Memory B cell (primary cell): Measurements from ENCODE around the gene MAT1A.
"Not testable (repeated sequence)": the region's sequence is repeated elsewhere in the genome, so short reads cannot be mapped to it uniquely, and the experiment has no call there.

Experiments
- ATAC-seq: fragments of 150-1000 bp; cut with Tn5 transposase; 2 replicates; pipeline ENCODE4 v1.10.0; 2021; ENCODE audit warnings: low read depth, mild to moderate bottlenecking, moderate library complexity
- DNase-seq, 2 donors: peaks; one replicate each; pipeline ENCODE4 v3.0.0; 2022; ENCODE audit warnings: low spot score in 2 of 2
- H3K27ac Mint-ChIP-seq: one replicate; pipeline ENCODE4 v1.8.0; 2022; ENCODE audit warnings: mild to moderate bottlenecking, moderate library complexity, mixed read lengths
- H3K27me3 Mint-ChIP-seq: one replicate; pipeline ENCODE4 v1.8.0; 2022; ENCODE audit warnings: mixed read lengths
- H3K36me3 Mint-ChIP-seq: one replicate; pipeline ENCODE4 v1.8.0; 2022; ENCODE audit warnings: mild to moderate bottlenecking, mixed read lengths
- H3K4me1 Mint-ChIP-seq: one replicate; pipeline ENCODE4 v1.8.0; 2022; ENCODE audit warnings: mixed read lengths
- H3K4me3 Mint-ChIP-seq: one replicate; pipeline ENCODE4 v1.8.0; 2022; ENCODE audit warnings: mild to moderate bottlenecking, moderate library complexity, mixed read lengths
- H3K9me3 Mint-ChIP-seq: one replicate; pipeline ENCODE4 v1.8.0; 2022; ENCODE audit warnings: mixed read lengths

Gene MAT1A

DNA sequence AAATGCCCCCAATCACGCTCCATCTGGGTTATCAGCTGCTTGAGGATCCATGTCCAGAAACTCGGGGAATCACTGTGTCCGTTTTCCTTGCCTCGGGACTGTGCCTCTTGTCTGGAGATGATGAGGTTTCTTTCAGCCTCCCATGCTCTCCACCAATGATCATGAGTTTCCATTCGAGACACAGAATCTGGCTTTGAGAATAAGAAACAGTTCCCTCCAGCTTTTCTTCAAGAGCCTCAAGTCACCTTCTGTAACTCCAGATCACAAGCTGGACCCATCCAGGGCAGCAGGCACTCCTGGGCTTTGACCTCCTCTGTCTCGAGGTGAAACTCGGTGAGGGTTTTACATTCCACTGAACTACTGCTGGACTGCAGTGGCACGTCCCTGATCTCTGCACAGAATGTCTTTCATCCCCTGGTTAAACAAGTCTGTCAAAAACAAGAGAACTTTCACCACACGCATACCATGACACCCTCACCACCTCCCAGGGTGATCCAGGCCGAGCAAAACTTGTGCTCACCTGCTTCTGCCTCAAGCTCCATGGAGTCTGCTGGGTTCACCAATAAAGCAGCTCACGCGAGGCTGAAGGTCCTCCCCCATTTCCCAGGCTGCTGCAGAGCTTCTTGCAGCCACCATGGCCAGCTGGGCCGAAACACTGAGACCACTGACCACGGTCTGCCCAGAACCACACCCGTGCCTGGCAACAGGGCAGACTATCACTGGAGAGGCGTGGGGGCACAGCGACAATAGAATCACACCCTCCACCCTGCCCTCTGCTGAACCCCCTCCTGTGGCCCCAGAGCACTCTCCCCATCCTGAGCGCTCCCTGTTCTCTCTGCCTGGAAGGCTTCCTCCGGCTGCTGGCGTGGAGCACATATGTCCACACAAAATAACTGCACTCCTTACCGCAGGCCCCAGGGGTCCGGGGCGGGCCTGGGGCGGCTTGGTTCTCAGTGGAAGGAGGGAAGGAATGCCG, 25.1 kb downstream of the MAT1A start:
- no peaks in the 10 kb centered on the region for H3K4me1 Mint-ChIP-seq
- peaks cover 7% of the 10 kb centered on the region for H3K9me3 Mint-ChIP-seq
- peaks cover 7% of the 10 kb centered on the region for H3K27me3 Mint-ChIP-seq
- H3K27ac Mint-ChIP-seq = no peak overlapping the region
- H3K36me3 Mint-ChIP-seq = peaks cover 2% of the 10 kb centered on the region
- DNase-seq (no peak), ATAC-seq (no peak)
- no peak overlapping the region for H3K4me3 Mint-ChIP-seq

DNA sequence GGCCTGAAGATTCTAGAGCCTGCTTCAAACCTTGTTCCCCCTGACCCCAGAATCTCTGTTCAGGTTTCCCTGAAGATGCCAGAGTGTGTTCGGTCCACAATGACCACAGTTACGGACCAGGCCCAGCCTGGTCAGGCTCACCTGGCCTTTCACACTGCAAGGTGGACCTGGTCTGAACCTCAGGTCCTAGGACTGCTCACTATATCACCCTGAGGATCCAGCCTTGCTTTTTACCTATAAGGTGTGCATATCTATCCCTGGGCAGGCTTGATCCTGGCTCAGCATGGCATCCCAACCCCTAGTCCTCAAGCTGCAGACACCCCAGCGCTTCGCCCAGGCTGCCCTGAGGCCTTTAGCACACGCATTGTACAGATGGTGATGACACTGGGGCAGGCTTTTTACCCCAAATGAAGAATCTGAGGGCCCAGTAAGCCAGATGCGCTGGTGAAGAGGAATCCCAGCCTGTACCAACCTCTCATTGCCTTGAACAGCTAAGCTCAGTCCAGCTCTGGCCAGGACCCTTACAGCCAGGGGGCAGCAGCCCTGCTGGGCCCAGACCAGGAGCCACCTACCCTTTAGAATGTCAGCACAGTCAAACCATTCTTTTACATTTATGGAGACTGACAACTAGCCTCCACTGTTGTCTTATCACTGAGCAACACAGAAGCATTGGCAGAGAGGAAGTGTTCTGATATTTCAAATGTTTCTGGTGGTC, 28.0 kb downstream of the MAT1A start:
- Mint-ChIP-seq H3K4me1 (no peaks in the 10 kb centered on the region), H3K36me3 (no peaks in the 10 kb centered on the region), H3K9me3 (no peaks in the 10 kb centered on the region), H3K27ac (no peak overlapping the region), H3K4me3 (no peak overlapping the region), H3K27me3 (peaks cover 5% of the 10 kb centered on the region)
- DNase-seq = no peak
- ATAC-seq = no peak

DNA sequence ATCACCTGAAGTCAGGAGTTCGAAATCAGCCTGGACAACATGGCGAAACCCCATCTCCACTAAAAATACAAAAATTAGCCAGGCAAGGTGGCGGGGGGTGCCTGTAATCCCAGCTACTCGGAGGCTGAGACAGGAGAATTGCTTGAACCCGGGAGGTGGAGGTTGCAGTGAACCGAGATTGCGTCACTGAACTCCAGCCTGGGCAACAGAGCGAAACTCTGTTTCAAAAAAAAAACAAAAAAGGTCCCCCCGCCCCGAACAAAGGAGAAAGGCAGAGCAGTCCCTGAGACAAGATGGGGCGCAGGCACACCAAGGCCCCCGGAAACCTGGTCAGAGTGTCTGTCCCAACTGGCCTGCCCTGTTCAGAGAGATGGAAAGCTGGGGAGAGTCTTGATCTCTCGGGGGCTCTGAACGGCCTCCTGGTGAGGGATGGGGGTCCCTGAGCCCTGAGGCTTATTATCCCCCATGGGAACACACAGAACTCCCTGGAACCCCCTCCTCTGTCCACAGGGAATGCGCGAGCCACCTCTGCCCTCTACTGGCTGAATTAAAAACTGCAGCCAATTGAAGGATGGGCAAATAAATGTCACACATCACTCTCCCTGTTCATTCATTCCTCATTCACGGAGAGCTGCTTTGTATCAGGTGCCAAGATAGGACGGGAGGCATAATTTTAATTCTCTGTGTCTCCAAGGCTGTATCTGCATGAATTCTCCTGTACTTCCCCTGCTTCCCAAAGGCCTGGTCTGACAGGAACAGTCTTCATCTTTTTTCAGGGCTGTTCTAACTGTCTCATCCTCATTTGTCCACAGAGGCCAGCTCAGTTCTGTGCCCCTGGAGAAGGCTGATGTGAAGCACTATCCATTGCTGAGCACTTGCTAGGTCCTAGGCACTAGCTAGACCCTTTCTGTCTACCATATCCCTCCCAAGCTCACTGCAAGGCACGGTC, 28.9 kb downstream of the MAT1A start:
- Mint-ChIP-seq H3K36me3 (no peaks in the 10 kb centered on the region), H3K4me3 (no peak overlapping the region), H3K4me1 (no peaks in the 10 kb centered on the region), H3K27ac (no peak overlapping the region), H3K9me3 (no peaks in the 10 kb centered on the region), H3K27me3 (peaks cover 11% of the 10 kb centered on the region)
- DNase-seq = peak; percentile 33 to 53
- ATAC-seq = peak; percentile 35

DNA sequence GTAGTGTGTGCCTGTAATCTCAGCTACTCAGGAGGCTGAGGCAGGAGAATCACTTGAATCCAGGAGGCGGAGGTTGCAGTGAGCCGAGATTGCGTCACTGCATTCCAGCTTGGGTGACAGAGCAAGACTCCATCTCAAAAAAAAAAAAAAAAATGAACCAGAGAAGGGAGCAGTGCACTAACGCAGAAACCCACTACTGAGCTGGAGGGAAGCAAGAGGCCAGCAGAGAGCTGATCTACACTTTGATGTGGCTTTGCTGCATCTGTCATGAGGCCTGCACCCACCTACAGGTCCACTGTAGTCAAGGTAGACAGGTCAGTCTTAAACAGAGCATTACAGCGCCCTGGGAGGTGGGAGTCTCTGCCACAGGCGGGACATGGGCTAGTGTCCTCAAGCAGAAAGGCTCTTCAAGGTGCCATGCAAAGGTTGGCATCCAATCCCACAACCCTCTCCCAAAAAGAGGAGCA, 30.0 kb downstream of the MAT1A start:
- Mint-ChIP-seq H3K27ac (no peak overlapping the region), H3K9me3 (no peaks in the 10 kb centered on the region), H3K36me3 (no peaks in the 10 kb centered on the region), H3K4me1 (no peaks in the 10 kb centered on the region), H3K4me3 (no peak overlapping the region), H3K27me3 (peaks cover 12% of the 10 kb centered on the region)
- no peak for DNase-seq
- ATAC-seq = no peak

DNA sequence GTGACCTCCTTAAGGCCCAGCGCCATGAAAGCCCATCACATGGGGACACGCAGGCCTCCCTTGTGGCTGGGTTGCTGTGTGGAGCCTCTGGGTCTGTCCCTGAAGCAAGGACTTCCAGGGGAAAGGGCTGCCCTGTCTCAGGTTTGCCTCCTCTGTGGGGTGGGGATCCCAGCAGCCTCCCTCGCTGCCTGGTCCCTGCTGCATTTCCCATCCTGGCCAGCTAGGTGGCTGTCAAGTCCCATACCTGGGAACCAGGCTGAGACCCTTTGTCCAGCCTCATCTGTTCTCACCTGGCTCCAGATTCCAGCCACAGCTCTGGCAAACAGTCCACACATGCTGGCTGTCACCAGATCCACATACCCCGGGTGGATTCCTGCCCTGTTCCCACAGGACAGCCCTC, 32.7 kb downstream of the MAT1A start:
- H3K4me3 Mint-ChIP-seq, H3K9me3 Mint-ChIP-seq, H3K27ac Mint-ChIP-seq, H3K36me3 Mint-ChIP-seq, H3K4me1 Mint-ChIP-seq, DNase-seq, ATAC-seq: not testable (repeated sequence)
- peaks cover 21% of the 10 kb centered on the region for H3K27me3 Mint-ChIP-seq

DNA sequence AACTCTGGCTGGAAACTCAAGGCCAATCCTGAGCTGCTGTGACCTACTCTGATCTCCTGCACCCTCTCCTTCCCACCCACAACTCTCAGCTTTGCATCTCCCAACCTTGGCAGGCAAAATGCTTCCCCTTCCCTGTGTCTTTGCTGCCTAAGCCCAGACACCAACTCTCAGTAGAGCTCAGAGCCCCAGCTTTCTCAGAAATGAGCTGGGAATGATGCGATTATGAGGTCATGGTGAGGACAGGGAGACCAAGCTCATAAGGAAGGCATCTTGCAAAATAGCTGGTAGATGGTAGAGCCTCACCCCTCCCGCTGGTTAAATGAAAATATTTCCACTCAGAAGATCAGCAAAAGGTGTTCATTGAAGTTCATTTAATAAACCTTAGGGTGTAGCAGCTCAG, 34.7 kb downstream of the MAT1A start:
- not testable (repeated sequence) for H3K36me3 Mint-ChIP-seq, ATAC-seq, DNase-seq, H3K9me3 Mint-ChIP-seq, H3K4me3 Mint-ChIP-seq, H3K27ac Mint-ChIP-seq, H3K4me1 Mint-ChIP-seq
- H3K27me3 Mint-ChIP-seq = peaks cover 21% of the 10 kb centered on the region

DNA sequence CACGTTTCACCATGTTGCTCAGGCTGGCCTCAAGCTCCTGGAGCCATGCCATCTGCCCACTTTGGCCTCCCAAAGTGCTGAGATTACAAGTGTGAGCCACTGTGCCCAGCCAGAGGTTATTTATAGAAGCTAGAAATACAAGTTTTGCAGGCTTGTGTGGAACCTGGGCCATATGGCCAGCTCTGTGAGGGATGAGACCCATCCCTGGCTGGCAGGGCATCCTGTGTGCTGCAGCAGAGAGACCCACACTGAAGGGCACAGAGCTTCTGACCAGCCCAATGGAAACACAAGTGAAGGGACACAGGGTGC, 35.5 kb downstream of the MAT1A start:
- not testable (repeated sequence) for H3K9me3 Mint-ChIP-seq, H3K4me1 Mint-ChIP-seq, ATAC-seq, DNase-seq, H3K27ac Mint-ChIP-seq, H3K4me3 Mint-ChIP-seq, H3K36me3 Mint-ChIP-seq
- peaks cover 21% of the 10 kb centered on the region for H3K27me3 Mint-ChIP-seq

DNA sequence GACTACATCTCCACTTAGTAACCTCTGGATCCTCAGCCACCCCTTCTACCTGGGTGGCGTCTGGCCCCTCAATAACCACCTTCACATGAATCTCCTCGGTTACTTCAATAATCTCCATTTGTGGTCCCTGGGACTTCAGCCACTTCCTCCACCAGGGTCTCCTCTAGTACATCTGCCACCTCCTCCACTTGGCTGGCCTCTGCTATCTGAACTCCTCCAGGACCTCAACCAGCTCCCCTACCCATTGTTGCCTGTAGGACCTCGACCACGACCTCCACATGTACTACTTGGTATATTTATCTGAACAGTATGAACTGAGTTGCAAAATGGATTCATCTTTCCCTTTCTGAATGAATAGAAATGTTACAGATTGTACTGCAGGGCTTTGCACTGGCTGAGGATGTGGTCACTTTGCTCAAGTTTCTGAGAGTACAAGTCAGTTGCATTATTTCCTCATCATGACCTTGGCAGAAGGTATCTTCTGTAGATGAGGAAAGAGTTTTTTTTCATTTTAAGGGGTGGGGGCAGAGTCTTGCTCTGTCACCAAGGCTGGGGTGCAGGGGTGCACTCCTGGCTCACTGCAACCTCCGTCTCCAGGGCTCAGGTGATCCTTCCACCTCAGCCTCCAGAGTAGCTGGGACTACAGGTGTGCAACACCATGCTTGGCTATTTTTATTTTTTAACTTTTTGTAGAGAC, 36.0 kb downstream of the MAT1A start:
- ATAC-seq (no peak), DNase-seq (no peak)
- no peak overlapping the region for H3K27ac Mint-ChIP-seq
- H3K4me3 Mint-ChIP-seq = no peak overlapping the region
- H3K36me3 Mint-ChIP-seq = no peaks in the 10 kb centered on the region
- peaks cover 21% of the 10 kb centered on the region for H3K27me3 Mint-ChIP-seq
- no peaks in the 10 kb centered on the region for H3K4me1 Mint-ChIP-seq
- H3K9me3 Mint-ChIP-seq = no peaks in the 10 kb centered on the region

DNA sequence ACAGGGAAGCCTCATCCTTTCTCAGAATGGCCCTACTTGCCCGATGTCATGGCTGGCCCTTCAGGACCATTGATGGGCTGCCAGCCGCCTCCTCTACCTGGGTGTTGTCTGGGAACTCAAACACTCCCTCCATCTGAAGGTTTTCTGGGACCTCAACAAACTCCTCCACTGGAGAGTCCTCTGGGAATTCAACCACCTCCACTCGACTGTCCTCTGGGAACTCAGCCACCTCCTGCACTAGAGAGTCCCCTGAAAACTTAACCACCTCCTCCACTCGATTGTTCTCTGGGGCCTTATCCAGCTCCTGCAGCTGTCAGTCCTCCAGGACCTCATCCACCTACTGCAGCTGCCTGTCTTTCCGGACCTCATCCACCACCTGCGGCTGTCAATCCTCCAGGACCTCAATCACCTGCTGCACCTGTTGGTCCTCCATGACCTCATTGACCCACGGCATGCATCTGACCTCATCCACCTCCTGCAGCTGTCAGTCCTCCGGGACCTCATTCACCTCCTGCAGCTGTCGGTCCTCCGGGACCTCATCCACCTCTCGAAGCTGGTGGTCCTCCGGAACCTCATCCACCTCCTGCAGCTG, 37.1 kb downstream of the MAT1A start:
- Mint-ChIP-seq H3K36me3 (no peaks in the 10 kb centered on the region), H3K4me3 (no peak overlapping the region), H3K4me1 (no peaks in the 10 kb centered on the region), H3K27me3 (peaks cover 21% of the 10 kb centered on the region), H3K27ac (no peak overlapping the region), H3K9me3 (no peaks in the 10 kb centered on the region)
- no peak for DNase-seq
- no peak for ATAC-seq

DNA sequence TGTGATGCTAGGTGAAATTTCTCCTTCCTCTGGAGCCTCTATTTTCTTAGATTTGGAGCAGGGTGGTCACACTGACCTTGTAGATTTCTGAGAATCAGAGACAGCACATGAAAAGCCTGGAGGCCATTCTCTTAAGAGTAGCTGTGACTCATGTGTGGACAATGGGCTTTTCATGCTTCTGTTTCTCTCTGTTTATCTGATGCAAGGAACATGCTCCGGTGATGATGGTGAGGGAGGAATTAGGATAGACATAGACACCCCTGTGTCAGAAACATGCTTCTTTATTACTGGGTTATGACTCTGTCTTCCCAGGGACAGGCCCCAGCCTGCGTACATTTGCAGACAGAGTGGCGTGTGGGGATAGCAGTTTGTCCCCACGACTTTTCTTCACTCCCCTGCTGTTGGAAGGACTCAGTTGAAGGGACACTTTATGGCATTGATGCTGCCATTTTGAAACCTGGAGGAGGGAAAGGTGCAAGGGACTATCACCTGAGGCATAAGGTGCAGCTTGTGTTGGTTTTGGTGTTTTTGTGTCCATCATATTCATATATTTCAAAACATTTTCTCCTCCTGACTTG, 37.7 kb downstream of the MAT1A start:
- peaks cover 21% of the 10 kb centered on the region for H3K27me3 Mint-ChIP-seq
- not testable (repeated sequence) for H3K9me3 Mint-ChIP-seq, H3K36me3 Mint-ChIP-seq, H3K27ac Mint-ChIP-seq, ATAC-seq, DNase-seq, H3K4me3 Mint-ChIP-seq, H3K4me1 Mint-ChIP-seq

DNA sequence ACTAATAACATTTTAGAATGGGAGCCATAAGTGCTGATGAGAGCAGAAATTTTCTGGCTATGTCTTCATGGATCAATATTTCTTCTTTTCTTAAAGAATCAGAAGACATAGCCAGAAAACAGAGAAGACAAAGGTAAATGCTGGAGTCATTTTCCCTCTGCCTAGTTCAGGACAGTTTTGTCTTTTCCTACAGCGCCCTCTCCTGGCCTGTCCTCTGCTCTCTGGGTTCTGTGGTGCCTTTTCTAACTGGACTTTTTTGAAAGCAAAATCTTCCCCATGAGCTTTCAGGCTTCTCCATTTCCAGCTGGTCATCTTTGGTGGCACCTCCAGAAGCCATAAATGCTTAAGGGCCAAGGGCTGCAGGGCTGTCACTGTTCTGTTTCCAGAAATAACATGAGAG, 39.1 kb downstream of the MAT1A start:
- not testable (repeated sequence) for H3K9me3 Mint-ChIP-seq, H3K36me3 Mint-ChIP-seq, H3K4me3 Mint-ChIP-seq, DNase-seq, H3K27ac Mint-ChIP-seq, H3K4me1 Mint-ChIP-seq
- ATAC-seq = peak; percentile 47
- peaks cover 13% of the 10 kb centered on the region for H3K27me3 Mint-ChIP-seq

DNA sequence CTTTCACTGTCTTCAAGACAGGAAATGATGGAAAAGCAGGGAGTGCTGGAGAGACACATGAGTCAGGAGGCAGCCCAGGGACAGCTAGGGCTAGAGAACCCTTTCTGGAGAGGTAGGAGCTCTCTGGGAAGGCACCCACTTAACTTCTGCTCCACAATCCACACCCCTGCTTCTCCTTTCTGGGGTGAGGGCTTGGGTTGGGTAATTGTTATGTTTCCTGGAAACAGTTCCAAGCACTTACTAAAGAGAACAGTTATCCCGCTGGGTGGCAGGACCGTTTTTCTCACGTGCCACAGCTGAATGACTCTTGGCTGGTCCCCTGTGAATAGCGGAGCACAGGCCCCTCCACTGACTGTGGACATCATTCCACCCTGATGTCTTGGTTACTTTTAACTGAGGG, 39.6 kb downstream of the MAT1A start:
- DNase-seq = not testable (repeated sequence)

DNA sequence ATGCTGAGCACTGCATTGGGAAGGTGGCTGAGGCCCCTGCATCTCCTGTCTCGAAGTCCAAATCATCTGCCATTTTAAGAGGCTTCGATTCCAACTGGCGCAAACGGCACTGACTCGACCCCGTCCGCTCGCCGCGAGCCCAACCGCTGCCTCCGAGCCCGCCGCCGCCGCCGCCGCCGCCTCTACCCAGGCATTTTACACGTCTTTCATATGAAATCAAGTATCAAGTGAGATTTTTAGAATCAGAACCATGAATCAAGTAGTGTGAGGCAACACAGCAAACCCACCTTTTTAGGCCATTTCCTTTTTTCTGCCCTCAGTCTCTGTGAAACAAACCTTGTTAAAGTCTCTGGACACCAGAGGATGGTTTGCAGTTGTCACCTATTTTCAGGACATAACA, 41.8 kb downstream of the MAT1A start:
- not testable (repeated sequence) for H3K27me3 Mint-ChIP-seq, H3K27ac Mint-ChIP-seq, ATAC-seq, H3K9me3 Mint-ChIP-seq, H3K4me3 Mint-ChIP-seq, H3K36me3 Mint-ChIP-seq, H3K4me1 Mint-ChIP-seq, DNase-seq

More for the DNA sequence above, 39.6 kb downstream of the MAT1A start:
- H3K9me3 Mint-ChIP-seq, H3K4me1 Mint-ChIP-seq, ATAC-seq, H3K27ac Mint-ChIP-seq, H3K4me3 Mint-ChIP-seq, H3K36me3 Mint-ChIP-seq: not testable (repeated sequence)
- H3K27me3 Mint-ChIP-seq = peaks cover 12% of the 10 kb centered on the region
